Transverse colon (tissue), 4 donors: ENCODE results near the gene WDR72.

Experiments used
- EP300 ChIP-seq: sonication (generic); formaldehyde crosslinking; IDR thresholded peaks from one replicate; pipeline ENCODE4 v1.6.1; 2017; ENCODE audit warnings: antibody characterized with exemption, low read depth
- POLR2A ChIP-seq: fragments of 450-650 bp; IDR thresholded peaks from one replicate; pipeline ENCODE4 v1.6.1; 2016; ENCODE audit warnings: antibody characterized with exemption, mild to moderate bottlenecking, moderate library complexity
- POLR2AphosphoS5 ChIP-seq, 3 donors: sonication (generic); formaldehyde crosslinking; IDR thresholded peaks; one replicate each; pipeline ENCODE4 v1.6.1; 2016; ENCODE audit warnings: antibody characterized with exemption in 3 of 3
- TF ChIP-seq, protein P1 (sequence below), 5 experiments: fragments of 200-600 bp in 3 of 5; fragments of 450-650 bp in 2 of 5; sonication (generic) in 3 of 5; IDR thresholded peaks; 1 replicate in 2 of 5; 2 replicates in 3 of 5; pipeline ENCODE4 v1.5.1; 2016 to 2017; ENCODE audit warnings: antibody characterized with exemption in 5 of 5, inconsistent platforms in 3 of 5, mild to moderate bottlenecking in 2 of 5, moderate library complexity in 1 of 5

DNA sequence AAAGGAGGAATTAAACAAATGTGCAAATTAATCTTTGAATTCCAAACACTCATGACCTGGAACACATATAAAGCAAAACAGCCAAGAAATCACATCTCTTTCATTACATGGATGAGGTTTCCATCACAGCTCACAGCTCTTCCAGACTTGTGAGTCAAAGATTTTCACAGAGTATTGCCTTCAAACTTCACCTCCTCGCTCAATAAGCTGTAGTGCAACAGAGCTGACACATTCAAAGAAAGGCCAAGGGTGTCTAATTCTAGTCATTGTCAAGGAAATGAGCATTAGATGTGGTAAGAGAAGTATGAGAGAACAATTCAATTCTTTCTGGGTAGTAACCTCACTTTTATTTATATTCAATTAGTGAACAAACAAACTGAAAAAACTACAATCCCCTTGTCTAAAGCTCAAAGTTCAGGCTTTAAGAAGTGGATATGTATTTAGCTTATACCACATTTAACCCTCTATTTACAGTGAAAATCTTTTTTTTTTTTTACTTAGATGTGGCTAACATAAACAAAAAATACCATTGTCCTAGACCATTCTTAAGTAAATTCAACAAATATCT lies 11.9 kb downstream of the WDR72 start:
- TF ChIP-seq POLR2AphosphoS5 (IDR thresholded peaks at IDR 0.05) = no peak
- TF ChIP-seq, protein P1, sequence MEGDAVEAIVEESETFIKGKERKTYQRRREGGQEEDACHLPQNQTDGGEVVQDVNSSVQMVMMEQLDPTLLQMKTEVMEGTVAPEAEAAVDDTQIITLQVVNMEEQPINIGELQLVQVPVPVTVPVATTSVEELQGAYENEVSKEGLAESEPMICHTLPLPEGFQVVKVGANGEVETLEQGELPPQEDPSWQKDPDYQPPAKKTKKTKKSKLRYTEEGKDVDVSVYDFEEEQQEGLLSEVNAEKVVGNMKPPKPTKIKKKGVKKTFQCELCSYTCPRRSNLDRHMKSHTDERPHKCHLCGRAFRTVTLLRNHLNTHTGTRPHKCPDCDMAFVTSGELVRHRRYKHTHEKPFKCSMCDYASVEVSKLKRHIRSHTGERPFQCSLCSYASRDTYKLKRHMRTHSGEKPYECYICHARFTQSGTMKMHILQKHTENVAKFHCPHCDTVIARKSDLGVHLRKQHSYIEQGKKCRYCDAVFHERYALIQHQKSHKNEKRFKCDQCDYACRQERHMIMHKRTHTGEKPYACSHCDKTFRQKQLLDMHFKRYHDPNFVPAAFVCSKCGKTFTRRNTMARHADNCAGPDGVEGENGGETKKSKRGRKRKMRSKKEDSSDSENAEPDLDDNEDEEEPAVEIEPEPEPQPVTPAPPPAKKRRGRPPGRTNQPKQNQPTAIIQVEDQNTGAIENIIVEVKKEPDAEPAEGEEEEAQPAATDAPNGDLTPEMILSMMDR (IDR thresholded peaks at IDR 0.05) = no peak
- no peak for TF ChIP-seq POLR2A
- no peak for TF ChIP-seq EP300
